Measurements from ENCODE around the gene CNKSR3. TPM values are rescaled to one million over a fixed set of nuclear protein-coding genes. Genes with fewer than 3 reads are reported as not detected.

Gene CNKSR3
- total RNA-seq, 1 donor from 2014 or later = 2.0 TPM

DNA sequence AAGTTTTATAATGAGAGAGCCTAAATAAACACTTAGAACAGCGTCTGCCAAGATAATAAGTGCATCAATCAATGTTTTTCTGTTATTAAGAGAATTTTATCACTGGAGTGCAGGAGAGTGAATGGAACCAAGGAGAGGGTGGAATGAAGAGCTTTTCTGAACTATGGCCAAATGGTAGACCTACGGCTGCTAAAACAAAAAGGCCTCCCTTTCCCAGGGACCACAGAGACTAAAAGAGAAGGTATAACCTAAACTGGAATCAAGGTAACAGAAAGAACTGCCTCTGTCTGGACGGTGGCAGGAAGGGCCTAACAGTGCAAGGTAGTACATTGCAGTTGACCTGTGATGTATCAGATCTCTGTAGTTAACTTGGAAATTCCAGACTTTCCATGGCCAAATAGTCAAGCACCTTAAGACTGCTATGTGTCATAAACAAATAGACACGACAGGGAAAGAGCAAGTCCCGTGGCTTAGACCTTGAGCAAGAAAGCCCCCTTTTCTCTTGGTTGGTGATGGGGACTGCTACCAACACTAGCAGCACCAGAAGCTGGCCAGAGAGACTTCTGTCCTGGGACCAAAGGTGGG lies 5.5 kb downstream of the CNKSR3 start:
- no peak for DNase-seq
- Mint-ChIP-seq H3K36me3 (ENCODE audit: unreplicated experiment) (no peaks in the 10 kb centered on the region), H3K4me1 (ENCODE audit: low read depth, unreplicated experiment) (peaks cover 3% of the 10 kb centered on the region), H3K27me3 (ENCODE audit: unreplicated experiment) (peaks cover 5% of the 10 kb centered on the region), H3K9me3 (ENCODE audit: unreplicated experiment) (peaks cover 4% of the 10 kb centered on the region), H3K4me3 (ENCODE audit: unreplicated experiment) (no peak overlapping the region), H3K27ac (ENCODE audit: unreplicated experiment) (no peak overlapping the region)
- TF ChIP-seq CTCF (IDR thresholded peaks at IDR 0.05; ENCODE audit: partially characterized antibody, unreplicated experiment) = no peak

- H3K27ac Mint-ChIP-seq (ENCODE audit: unreplicated experiment) = no peak overlapping the region
- TF ChIP-seq CTCF (IDR thresholded peaks at IDR 0.05; ENCODE audit: partially characterized antibody, unreplicated experiment) = no peak
- no peaks in the 10 kb centered on the region for H3K36me3 Mint-ChIP-seq (ENCODE audit: unreplicated experiment)
- H3K9me3 Mint-ChIP-seq (ENCODE audit: unreplicated experiment) = peaks cover 4% of the 10 kb centered on the region
- peaks cover 3% of the 10 kb centered on the region for H3K4me1 Mint-ChIP-seq (ENCODE audit: low read depth, unreplicated experiment)
- peaks cover 5% of the 10 kb centered on the region for H3K27me3 Mint-ChIP-seq (ENCODE audit: unreplicated experiment)
- no peak for DNase-seq
- H3K4me3 Mint-ChIP-seq (ENCODE audit: unreplicated experiment) = no peak overlapping the region
Measured at GRCh38 chr6:154504102-154504501, 6.4 kb downstream of the CNKSR3 start.

DNA sequence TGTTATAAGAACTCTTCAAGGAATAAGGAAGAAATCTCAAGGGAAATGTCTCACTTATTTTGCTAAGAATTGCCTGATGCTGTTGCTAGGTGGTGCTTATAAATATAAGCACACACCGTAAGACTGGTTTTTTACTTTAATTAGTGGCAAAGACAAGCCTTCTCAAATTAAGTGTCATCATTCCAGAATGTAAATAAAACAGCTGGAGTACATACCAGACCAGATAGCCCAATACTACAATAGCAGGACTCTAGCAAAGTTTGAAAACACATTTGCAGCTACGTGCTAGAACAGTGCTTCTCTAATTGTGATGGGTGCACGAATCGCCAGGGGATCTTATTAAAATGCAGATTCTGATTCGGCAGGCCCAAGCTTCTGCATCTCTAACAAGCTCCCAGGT lies 6.8 kb downstream of the CNKSR3 start:
- no peak for DNase-seq
- Mint-ChIP-seq H3K4me3 (ENCODE audit: unreplicated experiment) (no peak overlapping the region), H3K27me3 (ENCODE audit: unreplicated experiment) (peaks cover under 1% of the 10 kb centered on the region)

GRCh38 chr6:154502553-154502952 lies 7.9 kb downstream of the CNKSR3 start:
- no peak for DNase-seq
- H3K4me1 Mint-ChIP-seq (ENCODE audit: low read depth, unreplicated experiment) = no peaks in the 10 kb centered on the region
- peaks cover 4% of the 10 kb centered on the region for H3K9me3 Mint-ChIP-seq (ENCODE audit: unreplicated experiment)
- no peak for TF ChIP-seq CTCF (IDR thresholded peaks at IDR 0.05; ENCODE audit: partially characterized antibody, unreplicated experiment)
- no peaks in the 10 kb centered on the region for H3K27me3 Mint-ChIP-seq (ENCODE audit: unreplicated experiment)
- H3K27ac Mint-ChIP-seq (ENCODE audit: unreplicated experiment) = no peak overlapping the region
- no peaks in the 10 kb centered on the region for H3K36me3 Mint-ChIP-seq (ENCODE audit: unreplicated experiment)
- no peak overlapping the region for H3K4me3 Mint-ChIP-seq (ENCODE audit: unreplicated experiment)

More for the DNA sequence above, 6.8 kb downstream of the CNKSR3 start:
- no peak for TF ChIP-seq CTCF (IDR thresholded peaks at IDR 0.05; ENCODE audit: partially characterized antibody, unreplicated experiment)
- H3K9me3 Mint-ChIP-seq (ENCODE audit: unreplicated experiment) = peaks cover 4% of the 10 kb centered on the region
- no peaks in the 10 kb centered on the region for H3K36me3 Mint-ChIP-seq (ENCODE audit: unreplicated experiment)
- peaks cover under 1% of the 10 kb centered on the region for H3K4me1 Mint-ChIP-seq (ENCODE audit: low read depth, unreplicated experiment)
- H3K27ac Mint-ChIP-seq (ENCODE audit: unreplicated experiment) = no peak overlapping the region

- no peaks in the 10 kb centered on the region for H3K36me3 Mint-ChIP-seq (ENCODE audit: unreplicated experiment)
- H3K27me3 Mint-ChIP-seq (ENCODE audit: unreplicated experiment) = no peaks in the 10 kb centered on the region
- H3K9me3 Mint-ChIP-seq (ENCODE audit: unreplicated experiment) = peaks cover 4% of the 10 kb centered on the region
- no peak for DNase-seq
- H3K4me3 Mint-ChIP-seq (ENCODE audit: unreplicated experiment) = no peak overlapping the region
- no peaks in the 10 kb centered on the region for H3K4me1 Mint-ChIP-seq (ENCODE audit: low read depth, unreplicated experiment)
- TF ChIP-seq CTCF (IDR thresholded peaks at IDR 0.05; ENCODE audit: partially characterized antibody, unreplicated experiment) = no peak
- no peak overlapping the region for H3K27ac Mint-ChIP-seq (ENCODE audit: unreplicated experiment)
Measured at GRCh38 chr6:154501578-154501868, 9.0 kb downstream of the CNKSR3 start.

Data from glutamatergic neuron (in vitro differentiated cells).